ENCODE results near the gene OCIAD1.
"Not testable (repeated sequence)": the region's sequence is repeated elsewhere in the genome, so short reads cannot be mapped to it uniquely, and the experiment has no call there.

OCIAD1 gene

GRCh38 chr4:48816971-48817370, 13.9 kb upstream of the OCIAD1 start:
- no peak for DNase-seq
- H3K4me3 ChIP-seq (ENCODE audit: insufficient read depth, low read depth, low read length, poor library complexity, severe bottlenecking), result no peak overlapping the region
- no peaks in the 10 kb centered on the region for H3K9me3 ChIP-seq (ENCODE audit: control insufficient read depth, low read length)
- H3K36me3 ChIP-seq (ENCODE audit: control insufficient read depth, insufficient read depth, low read length), result no peaks in the 10 kb centered on the region
- H3K27ac ChIP-seq (ENCODE audit: insufficient read depth, low read length, poor library complexity, severe bottlenecking), result no peak overlapping the region
- no peaks in the 10 kb centered on the region for H3K4me1 ChIP-seq (ENCODE audit: control insufficient read depth, insufficient read depth, low read length, poor library complexity, severe bottlenecking)
- H3K27me3 ChIP-seq (replicated peaks; ENCODE audit: control insufficient read depth, insufficient read depth, low read length, poor library complexity, severe bottlenecking), result no peaks in the 10 kb centered on the region

GRCh38 chr4:48821431-48821830, 9.5 kb upstream of the OCIAD1 start:
- H3K4me1 ChIP-seq (ENCODE audit: control insufficient read depth, insufficient read depth, low read length, poor library complexity, severe bottlenecking); H3K9me3 ChIP-seq (ENCODE audit: control insufficient read depth, low read length); H3K27me3 ChIP-seq (replicated peaks; ENCODE audit: control insufficient read depth, insufficient read depth, low read length, poor library complexity, severe bottlenecking); H3K27ac ChIP-seq (ENCODE audit: insufficient read depth, low read length, poor library complexity, severe bottlenecking); H3K36me3 ChIP-seq (ENCODE audit: control insufficient read depth, insufficient read depth, low read length); DNase-seq; H3K4me3 ChIP-seq (ENCODE audit: insufficient read depth, low read depth, low read length, poor library complexity, severe bottlenecking): not testable (repeated sequence)

GRCh38 chr4:48827622-48828021, 3.3 kb upstream of the OCIAD1 start:
- no peak overlapping the region for H3K27ac ChIP-seq (ENCODE audit: insufficient read depth, low read length, poor library complexity, severe bottlenecking)
- H3K4me3 ChIP-seq (ENCODE audit: insufficient read depth, low read depth, low read length, poor library complexity, severe bottlenecking), result no peak overlapping the region
- no peak for DNase-seq
- H3K4me1 ChIP-seq (ENCODE audit: control insufficient read depth, insufficient read depth, low read length, poor library complexity, severe bottlenecking), result no peaks in the 10 kb centered on the region
- H3K9me3 ChIP-seq (ENCODE audit: control insufficient read depth, low read length), result no peaks in the 10 kb centered on the region
- H3K27me3 ChIP-seq (replicated peaks; ENCODE audit: control insufficient read depth, insufficient read depth, low read length, poor library complexity, severe bottlenecking), result no peaks in the 10 kb centered on the region
- no peaks in the 10 kb centered on the region for H3K36me3 ChIP-seq (ENCODE audit: control insufficient read depth, insufficient read depth, low read length)

GRCh38 chr4:48831532-48832030, 693 bp downstream of the OCIAD1 start:
- no peak for DNase-seq
- Histone ChIP-seq H3K4me3 (ENCODE audit: insufficient read depth, low read depth, low read length, poor library complexity, severe bottlenecking) (peak overlapping the region; percentile 99), H3K4me1 (ENCODE audit: control insufficient read depth, insufficient read depth, low read length, poor library complexity, severe bottlenecking) (no peaks in the 10 kb centered on the region), H3K27me3 (replicated peaks; ENCODE audit: control insufficient read depth, insufficient read depth, low read length, poor library complexity, severe bottlenecking) (no peaks in the 10 kb centered on the region), H3K27ac (ENCODE audit: insufficient read depth, low read length, poor library complexity, severe bottlenecking) (peak overlapping the region; percentile 97), H3K36me3 (ENCODE audit: control insufficient read depth, insufficient read depth, low read length) (peaks cover 17% of the 10 kb centered on the region), H3K9me3 (ENCODE audit: control insufficient read depth, low read length) (no peaks in the 10 kb centered on the region)

- Histone ChIP-seq H3K4me3 (ENCODE audit: insufficient read depth, low read depth, low read length, poor library complexity, severe bottlenecking) (no peak overlapping the region), H3K9me3 (ENCODE audit: control insufficient read depth, low read length) (no peaks in the 10 kb centered on the region), H3K4me1 (ENCODE audit: control insufficient read depth, insufficient read depth, low read length, poor library complexity, severe bottlenecking) (no peaks in the 10 kb centered on the region), H3K27ac (ENCODE audit: insufficient read depth, low read length, poor library complexity, severe bottlenecking) (no peak overlapping the region), H3K36me3 (ENCODE audit: control insufficient read depth, insufficient read depth, low read length) (peaks cover 22% of the 10 kb centered on the region), H3K27me3 (replicated peaks; ENCODE audit: control insufficient read depth, insufficient read depth, low read length, poor library complexity, severe bottlenecking) (no peaks in the 10 kb centered on the region)
- no peak for DNase-seq
Observed at GRCh38 chr4:48832571-48832970, 1.7 kb downstream of the OCIAD1 start.

- H3K4me1 ChIP-seq (ENCODE audit: control insufficient read depth, insufficient read depth, low read length, poor library complexity, severe bottlenecking), result no peaks in the 10 kb centered on the region
- no peaks in the 10 kb centered on the region for H3K27me3 ChIP-seq (replicated peaks; ENCODE audit: control insufficient read depth, insufficient read depth, low read length, poor library complexity, severe bottlenecking)
- peaks cover 42% of the 10 kb centered on the region for H3K36me3 ChIP-seq (ENCODE audit: control insufficient read depth, insufficient read depth, low read length)
- no peak for DNase-seq
- no peak overlapping the region for H3K4me3 ChIP-seq (ENCODE audit: insufficient read depth, low read depth, low read length, poor library complexity, severe bottlenecking)
- no peak overlapping the region for H3K27ac ChIP-seq (ENCODE audit: insufficient read depth, low read length, poor library complexity, severe bottlenecking)
- H3K9me3 ChIP-seq (ENCODE audit: control insufficient read depth, low read length), result no peaks in the 10 kb centered on the region
Observed at GRCh38 chr4:48836658-48837057, 5.8 kb downstream of the OCIAD1 start.

GRCh38 chr4:48841045-48841827, 10.3 kb downstream of the OCIAD1 start:
- Histone ChIP-seq H3K27me3 (replicated peaks; ENCODE audit: control insufficient read depth, insufficient read depth, low read length, poor library complexity, severe bottlenecking) (no peaks in the 10 kb centered on the region), H3K27ac (ENCODE audit: insufficient read depth, low read length, poor library complexity, severe bottlenecking) (no peak overlapping the region), H3K9me3 (ENCODE audit: control insufficient read depth, low read length) (no peaks in the 10 kb centered on the region), H3K36me3 (ENCODE audit: control insufficient read depth, insufficient read depth, low read length) (peaks cover 65% of the 10 kb centered on the region), H3K4me1 (ENCODE audit: control insufficient read depth, insufficient read depth, low read length, poor library complexity, severe bottlenecking) (no peaks in the 10 kb centered on the region), H3K4me3 (ENCODE audit: insufficient read depth, low read depth, low read length, poor library complexity, severe bottlenecking) (no peak overlapping the region)
- no peak for DNase-seq

GRCh38 chr4:48844843-48845242, 14.0 kb downstream of the OCIAD1 start:
- Histone ChIP-seq H3K4me1 (ENCODE audit: control insufficient read depth, insufficient read depth, low read length, poor library complexity, severe bottlenecking) (no peaks in the 10 kb centered on the region), H3K27me3 (replicated peaks; ENCODE audit: control insufficient read depth, insufficient read depth, low read length, poor library complexity, severe bottlenecking) (no peaks in the 10 kb centered on the region), H3K36me3 (ENCODE audit: control insufficient read depth, insufficient read depth, low read length) (peaks cover 60% of the 10 kb centered on the region), H3K27ac (ENCODE audit: insufficient read depth, low read length, poor library complexity, severe bottlenecking) (no peak overlapping the region), H3K9me3 (ENCODE audit: control insufficient read depth, low read length) (no peaks in the 10 kb centered on the region), H3K4me3 (ENCODE audit: insufficient read depth, low read depth, low read length, poor library complexity, severe bottlenecking) (no peak overlapping the region)
- DNase-seq, result no peak

- peaks cover 49% of the 10 kb centered on the region for H3K36me3 ChIP-seq (ENCODE audit: control insufficient read depth, insufficient read depth, low read length)
- DNase-seq; H3K9me3 ChIP-seq (ENCODE audit: control insufficient read depth, low read length); H3K27ac ChIP-seq (ENCODE audit: insufficient read depth, low read length, poor library complexity, severe bottlenecking); H3K27me3 ChIP-seq (replicated peaks; ENCODE audit: control insufficient read depth, insufficient read depth, low read length, poor library complexity, severe bottlenecking); H3K4me1 ChIP-seq (ENCODE audit: control insufficient read depth, insufficient read depth, low read length, poor library complexity, severe bottlenecking); H3K4me3 ChIP-seq (ENCODE audit: insufficient read depth, low read depth, low read length, poor library complexity, severe bottlenecking): not testable (repeated sequence)
Observed at GRCh38 chr4:48848799-48849198, 17.9 kb downstream of the OCIAD1 start.

GRCh38 chr4:48851651-48852050, 20.8 kb downstream of the OCIAD1 start:
- H3K9me3 ChIP-seq (ENCODE audit: control insufficient read depth, low read length), result no peaks in the 10 kb centered on the region
- H3K4me1 ChIP-seq (ENCODE audit: control insufficient read depth, insufficient read depth, low read length, poor library complexity, severe bottlenecking), result no peaks in the 10 kb centered on the region
- no peaks in the 10 kb centered on the region for H3K27me3 ChIP-seq (replicated peaks; ENCODE audit: control insufficient read depth, insufficient read depth, low read length, poor library complexity, severe bottlenecking)
- DNase-seq, result no peak
- H3K36me3 ChIP-seq (ENCODE audit: control insufficient read depth, insufficient read depth, low read length), result peaks cover 36% of the 10 kb centered on the region
- no peak overlapping the region for H3K27ac ChIP-seq (ENCODE audit: insufficient read depth, low read length, poor library complexity, severe bottlenecking)
- H3K4me3 ChIP-seq (ENCODE audit: insufficient read depth, low read depth, low read length, poor library complexity, severe bottlenecking), result no peak overlapping the region
